ENCODE measurements around the gene MAB21L4.
A peak's percentile ranks its signal among the peaks of the same experiment; 100 is the strongest.
"Not testable (repeated sequence)": the region's sequence is repeated elsewhere in the genome, so short reads cannot be mapped to it uniquely, and the experiment has no call there.

MAB21L4 gene

GRCh38 chr2:240856151-240856980, 39.6 kb downstream of the MAB21L4 start:
- no peaks in the 10 kb centered on the region for H3K27me3 Mint-ChIP-seq
- H3K9me3 Mint-ChIP-seq: peaks cover 12% of the 10 kb centered on the region
- no peak for DNase-seq
- no peak overlapping the region for H3K27ac Mint-ChIP-seq
- H3K4me3 Mint-ChIP-seq: no peak overlapping the region
- H3K36me3 Mint-ChIP-seq (ENCODE audit: low read depth): no peaks in the 10 kb centered on the region
- no peaks in the 10 kb centered on the region for H3K4me1 Mint-ChIP-seq (ENCODE audit: low read depth)

DNA sequence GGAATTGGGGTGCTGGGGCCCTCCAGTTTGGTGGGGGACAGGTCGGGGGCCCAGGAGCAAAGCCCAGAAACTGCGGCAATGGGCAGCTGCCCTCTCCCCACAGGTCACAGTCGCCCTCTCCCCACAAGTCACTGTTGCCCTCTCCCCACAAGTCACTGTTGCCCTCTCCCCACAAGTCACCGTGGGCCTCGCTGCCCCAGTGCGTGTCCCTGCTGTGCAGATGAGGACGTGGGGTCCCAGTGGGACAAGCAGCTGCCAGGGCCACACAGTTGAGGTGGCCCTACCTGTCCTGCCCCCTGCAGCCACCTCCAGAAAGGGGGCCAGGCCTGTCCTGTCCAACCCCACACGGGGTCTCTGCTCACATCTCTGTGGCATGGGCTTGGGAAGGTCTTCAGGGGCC, 40.3 kb downstream of the MAB21L4 start:
- H3K36me3 Mint-ChIP-seq (ENCODE audit: low read depth): no peaks in the 10 kb centered on the region
- no peaks in the 10 kb centered on the region for H3K4me1 Mint-ChIP-seq (ENCODE audit: low read depth)
- no peaks in the 10 kb centered on the region for H3K27me3 Mint-ChIP-seq
- H3K4me3 Mint-ChIP-seq: no peak overlapping the region
- peaks cover 12% of the 10 kb centered on the region for H3K9me3 Mint-ChIP-seq
- no peak overlapping the region for H3K27ac Mint-ChIP-seq
- no peak for DNase-seq

- Mint-ChIP-seq H3K36me3 (ENCODE audit: low read depth) (no peaks in the 10 kb centered on the region), H3K27ac (no peak overlapping the region), H3K4me1 (ENCODE audit: low read depth) (no peaks in the 10 kb centered on the region), H3K27me3 (no peaks in the 10 kb centered on the region), H3K4me3 (no peak overlapping the region), H3K9me3 (peaks cover 12% of the 10 kb centered on the region)
- no peak for DNase-seq
Measured at GRCh38 chr2:240852671-240853314, 43.2 kb downstream of the MAB21L4 start.

- no peak overlapping the region for H3K4me3 Mint-ChIP-seq
- no peaks in the 10 kb centered on the region for H3K27me3 Mint-ChIP-seq
- H3K9me3 Mint-ChIP-seq: peaks cover 12% of the 10 kb centered on the region
- DNase-seq: peak; percentile 90
- no peaks in the 10 kb centered on the region for H3K4me1 Mint-ChIP-seq (ENCODE audit: low read depth)
- H3K36me3 Mint-ChIP-seq (ENCODE audit: low read depth): no peaks in the 10 kb centered on the region
- no peak overlapping the region for H3K27ac Mint-ChIP-seq
Measured at GRCh38 chr2:240851078-240851991, 44.6 kb downstream of the MAB21L4 start.

DNA sequence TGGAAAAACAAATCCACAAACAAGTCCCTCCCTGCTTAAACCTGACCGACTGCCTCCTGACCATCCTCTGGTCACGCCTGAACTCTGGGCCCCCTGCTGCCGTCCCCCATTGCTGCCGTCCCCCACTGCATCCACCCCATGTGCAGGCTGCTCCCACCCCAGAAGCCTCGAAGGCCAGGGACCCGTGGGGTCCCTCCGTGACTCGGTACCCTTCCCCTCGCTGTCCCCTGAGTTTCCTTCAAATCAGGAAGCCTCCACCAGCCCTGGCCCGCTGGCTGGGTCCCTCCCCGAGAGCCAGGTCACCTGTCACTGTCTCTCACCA, 45.2 kb downstream of the MAB21L4 start:
- no peaks in the 10 kb centered on the region for H3K4me1 Mint-ChIP-seq (ENCODE audit: low read depth)
- H3K9me3 Mint-ChIP-seq: peaks cover 12% of the 10 kb centered on the region
- DNase-seq: no peak
- no peak overlapping the region for H3K27ac Mint-ChIP-seq
- no peaks in the 10 kb centered on the region for H3K27me3 Mint-ChIP-seq
- H3K4me3 Mint-ChIP-seq: no peak overlapping the region
- H3K36me3 Mint-ChIP-seq (ENCODE audit: low read depth): no peaks in the 10 kb centered on the region

GRCh38 chr2:240850026-240850425, 45.9 kb downstream of the MAB21L4 start:
- Mint-ChIP-seq H3K4me3 (no peak overlapping the region), H3K9me3 (peaks cover 10% of the 10 kb centered on the region), H3K27ac (no peak overlapping the region), H3K4me1 (ENCODE audit: low read depth) (no peaks in the 10 kb centered on the region), H3K36me3 (ENCODE audit: low read depth) (no peaks in the 10 kb centered on the region), H3K27me3 (no peaks in the 10 kb centered on the region)
- no peak for DNase-seq

DNA sequence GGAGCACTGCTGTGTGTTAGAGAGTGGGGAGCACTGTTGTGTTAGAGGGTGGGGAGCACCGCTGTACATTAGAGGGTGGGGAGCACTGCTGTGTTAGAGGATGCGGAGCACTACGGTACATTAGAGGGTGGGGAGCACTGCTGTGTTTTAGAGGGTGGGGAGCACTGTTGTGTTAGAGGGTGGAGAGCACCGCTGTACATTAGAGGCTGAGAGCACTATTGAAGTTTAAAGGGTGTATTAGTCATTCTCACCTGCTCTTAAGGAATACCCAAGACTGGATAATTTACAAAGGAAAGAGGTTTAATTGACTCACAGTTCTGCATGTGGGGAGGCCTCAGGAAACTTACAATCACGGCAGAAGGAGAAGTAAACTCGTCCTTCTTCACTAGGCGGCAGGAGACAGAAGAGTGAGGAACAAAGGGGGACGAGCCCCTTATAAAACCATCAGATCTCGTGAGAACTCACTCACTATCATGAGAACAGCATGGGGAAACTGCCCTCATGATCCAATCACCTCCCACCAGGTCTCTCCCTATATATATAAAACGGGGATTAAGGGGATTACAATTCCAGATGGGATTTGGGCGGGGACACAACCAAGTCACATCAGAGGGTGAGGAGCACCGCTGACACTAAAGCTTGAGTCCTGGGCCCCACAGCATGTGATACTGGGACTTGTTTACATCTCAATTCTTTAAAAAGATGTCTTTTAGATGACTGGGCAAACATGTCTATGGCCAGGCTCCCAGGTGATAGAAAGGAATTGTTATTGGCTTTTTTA, 46.9 kb downstream of the MAB21L4 start:
- H3K27me3 Mint-ChIP-seq: no peaks in the 10 kb centered on the region

GRCh38 chr2:240847817-240848216, 48.1 kb downstream of the MAB21L4 start:
- no peak for DNase-seq
- no peaks in the 10 kb centered on the region for H3K4me1 Mint-ChIP-seq (ENCODE audit: low read depth)

More for the DNA sequence above, 46.9 kb downstream of the MAB21L4 start:
- peaks cover under 1% of the 10 kb centered on the region for H3K9me3 Mint-ChIP-seq
- H3K36me3 Mint-ChIP-seq (ENCODE audit: low read depth): no peaks in the 10 kb centered on the region
- no peak overlapping the region for H3K27ac Mint-ChIP-seq
- no peak overlapping the region for H3K4me3 Mint-ChIP-seq
- DNase-seq: no peak
- no peaks in the 10 kb centered on the region for H3K4me1 Mint-ChIP-seq (ENCODE audit: low read depth)

DNA sequence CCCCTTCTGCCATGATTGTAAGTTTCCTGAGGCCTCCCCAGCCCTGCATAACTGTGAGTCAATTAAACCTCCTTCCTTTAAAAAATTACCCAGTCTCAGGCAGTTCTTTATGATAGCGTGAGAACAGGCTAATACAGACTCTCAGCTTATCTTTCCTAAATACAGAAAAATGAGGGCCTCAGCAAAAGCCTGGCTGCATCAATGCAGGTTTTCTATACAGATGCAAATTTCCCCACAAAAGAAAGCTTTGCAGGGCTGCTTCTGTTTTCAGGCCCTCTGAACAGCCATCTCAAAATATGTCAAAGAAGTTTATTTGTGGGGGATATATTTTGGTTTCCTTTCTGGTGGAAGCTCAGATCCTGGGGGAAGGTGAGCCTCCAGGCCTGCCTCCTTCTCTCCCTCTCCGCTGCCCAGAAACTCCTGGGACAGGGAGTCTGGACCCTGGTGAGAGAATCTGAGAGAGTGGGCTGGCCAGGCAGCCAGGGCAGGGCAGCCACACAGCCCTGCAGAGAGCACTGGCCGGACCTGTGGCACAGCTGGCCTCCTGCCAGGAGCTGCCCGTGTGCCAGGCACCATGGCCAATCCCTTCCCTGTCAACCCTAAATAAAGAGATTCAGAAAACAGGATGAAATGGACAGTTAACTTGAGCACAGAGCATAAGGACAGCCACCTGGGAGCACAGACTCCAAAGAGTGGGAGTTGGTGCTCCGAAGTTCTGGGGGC, 48.9 kb downstream of the MAB21L4 start:
- Mint-ChIP-seq H3K9me3 (no peaks in the 10 kb centered on the region), H3K4me3 (no peak overlapping the region), H3K4me1 (ENCODE audit: low read depth) (no peaks in the 10 kb centered on the region), H3K36me3 (ENCODE audit: low read depth) (no peaks in the 10 kb centered on the region), H3K27me3 (no peaks in the 10 kb centered on the region), H3K27ac (no peak overlapping the region)
- DNase-seq: no peak

More at GRCh38 chr2:240847817-240848216, 48.1 kb downstream of the MAB21L4 start:
- H3K27ac Mint-ChIP-seq: no peak overlapping the region
- no peaks in the 10 kb centered on the region for H3K27me3 Mint-ChIP-seq
- H3K9me3 Mint-ChIP-seq: no peaks in the 10 kb centered on the region
- H3K36me3 Mint-ChIP-seq (ENCODE audit: low read depth): no peaks in the 10 kb centered on the region
- no peak overlapping the region for H3K4me3 Mint-ChIP-seq

DNA sequence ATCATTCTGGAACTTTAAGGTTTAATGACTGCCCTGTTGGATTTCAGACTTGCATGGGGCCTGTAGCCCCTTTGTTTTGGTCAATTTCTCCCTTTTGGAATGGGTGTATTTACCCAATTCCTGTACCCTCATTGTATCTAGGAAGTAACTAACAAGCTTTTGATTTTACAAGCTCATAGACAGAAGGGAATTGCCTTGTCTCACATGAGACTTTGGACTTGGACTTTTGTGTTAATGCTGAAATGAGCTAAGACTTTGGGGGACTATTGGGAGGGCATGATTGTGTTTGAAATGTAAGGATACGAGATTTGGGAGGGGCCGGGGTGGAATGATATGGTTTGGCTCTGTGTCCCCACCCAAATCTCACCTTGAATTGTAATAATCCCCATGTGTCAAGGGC, 49.6 kb downstream of the MAB21L4 start:
- not testable (repeated sequence) for H3K27me3 Mint-ChIP-seq; H3K4me3 Mint-ChIP-seq; H3K4me1 Mint-ChIP-seq (ENCODE audit: low read depth); H3K36me3 Mint-ChIP-seq (ENCODE audit: low read depth); H3K9me3 Mint-ChIP-seq; H3K27ac Mint-ChIP-seq; DNase-seq

GRCh38 chr2:240840435-240841060, 55.4 kb downstream of the MAB21L4 start:
- Mint-ChIP-seq H3K9me3 (no peaks in the 10 kb centered on the region), H3K27me3 (peaks cover 8% of the 10 kb centered on the region), H3K4me3 (no peak overlapping the region), H3K36me3 (ENCODE audit: low read depth) (no peaks in the 10 kb centered on the region), H3K4me1 (ENCODE audit: low read depth) (no peaks in the 10 kb centered on the region), H3K27ac (no peak overlapping the region)
- no peak for DNase-seq

DNA sequence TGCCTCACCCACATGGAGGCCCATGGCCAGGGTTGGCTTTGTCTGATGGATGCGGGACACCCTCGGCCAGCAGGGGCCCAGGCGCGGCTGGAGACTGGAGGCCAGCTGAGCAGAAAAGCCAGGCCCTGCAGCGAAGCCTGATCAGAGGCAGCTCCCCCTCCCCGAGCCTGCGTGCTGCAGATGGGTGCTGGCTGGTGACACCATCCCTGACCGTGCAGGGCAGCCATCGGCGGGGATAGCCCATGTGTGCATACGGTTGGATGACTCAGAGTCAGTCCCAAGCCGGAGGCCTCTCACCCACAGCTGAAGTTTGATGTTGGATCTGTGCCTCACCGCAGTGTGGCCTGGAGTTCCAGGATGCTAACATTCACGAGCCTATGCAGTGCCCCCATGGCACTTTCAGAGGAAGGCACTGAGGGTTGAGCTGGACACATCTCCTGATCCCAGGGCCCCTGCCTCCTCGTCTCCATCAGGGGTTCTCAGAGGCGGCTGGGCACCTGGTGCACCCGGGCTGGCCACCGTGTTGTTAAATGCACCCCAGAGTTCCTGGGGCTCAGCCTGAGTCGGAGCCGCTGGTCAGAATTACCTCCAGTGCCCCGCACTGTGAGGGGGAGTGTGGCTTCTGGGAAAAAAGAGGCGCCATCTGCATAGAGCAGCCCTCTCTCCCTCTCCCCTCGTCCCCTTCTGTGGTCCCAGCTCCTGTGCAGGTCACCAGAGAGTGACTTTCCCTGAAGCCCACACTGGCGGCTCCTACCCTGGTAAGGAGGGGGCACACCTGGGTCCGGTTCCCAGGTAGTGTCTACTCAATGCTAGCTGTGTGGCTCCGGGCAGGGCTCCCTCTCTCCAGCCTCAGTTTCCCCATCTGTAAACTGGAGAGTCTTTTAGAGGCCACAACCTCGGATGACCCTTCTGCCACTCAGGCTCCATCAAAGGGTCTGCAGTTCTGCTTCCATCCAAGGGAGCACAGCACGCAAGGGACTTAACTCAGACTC, 56.5 kb downstream of the MAB21L4 start:
- no peaks in the 10 kb centered on the region for H3K36me3 Mint-ChIP-seq (ENCODE audit: low read depth)
- H3K9me3 Mint-ChIP-seq: no peaks in the 10 kb centered on the region
- H3K27me3 Mint-ChIP-seq: peaks cover 8% of the 10 kb centered on the region
- DNase-seq: no peak
- no peaks in the 10 kb centered on the region for H3K4me1 Mint-ChIP-seq (ENCODE audit: low read depth)
- H3K27ac Mint-ChIP-seq: no peak overlapping the region
- H3K4me3 Mint-ChIP-seq: no peak overlapping the region

All from activated T-cell treated with anti-CD3 and anti-CD28 coated beads, Interleukin-2, amount 50 U/mL, for 24 hours (primary cell).